ENCODE data around the gene MYLK.

GRCh38 chr3:123758081-123758564 lies 126.0 kb downstream of the MYLK start:
- TF ChIP-seq CTCF (IDR thresholded peaks at IDR 0.05; ENCODE audit: insufficient read depth, low read depth, low read length) = no peak
- TF ChIP-seq EZH2 (IDR thresholded peaks at IDR 0.05; ENCODE audit: insufficient read depth, low read length) = no peak

Data from astrocyte (in vitro differentiated cells and primary cell).